HepG2 (cell line): ENCODE results near the gene DDAH2. TPM values are rescaled to one million over a fixed set of nuclear protein-coding genes. Genes with fewer than 3 reads are reported as not detected.

Experiments
- ATAC-seq: fragments of 200-7000 bp; cut with Tn5 transposase; 3 replicates; pipeline ENCODE4 v1.9.1; 2020; ENCODE audit warnings: mild to moderate bottlenecking, moderate library complexity
- BruUV-seq: library from RNA; stranded (reverse); fragments of 400-500 nt; replicated peaks from 2 replicates; lab custom pipeline; 2021; lab: Mats Ljungman, UMichigan
- CTCF ChIA-PET: fragments of 300-600 bp; formaldehyde crosslinking; extraction: SDS; loops from one replicate; lab custom pipeline; 2021; ENCODE audit warnings: low total read pairs, inconsistent platforms, low intra/inter-chr PET ratio; lab: Yijun Ruan, JAX
- POLR2A ChIA-PET: fragments of 350-600 bp; sonication (Branson Sonifier 250); formaldehyde crosslinking; loops from one replicate; lab custom pipeline; 2020; ENCODE audit warnings: antibody characterized with exemption, inconsistent platforms; lab: Yijun Ruan, JAX
- DNase-seq: peaks from one replicate; pipeline ENCODE4 v3.0.0-alpha.2; 2015; ENCODE audit warnings: low spot score
- FAIRE-seq: peaks from 3 replicates; lab custom pipeline; 2011; peaks lifted over from hg19 to GRCh38; lab: Jason Lieb, UNC
- H2AFZ ChIP-seq: one replicate; pipeline ENCODE4 v1.6.1; 2011; ENCODE audit warnings: low read length, inconsistent platforms
- H3K27ac ChIP-seq: fragments of 300-600 bp; 3 replicates; pipeline ENCODE4 v1.8.0; 2011; ENCODE audit warnings: mixed run types, mild to moderate bottlenecking, mixed read lengths, low read length, inconsistent platforms; ENCODE audit not compliant: insufficient read depth; ENCODE audit errors: extremely low read length
- H3K27me3 ChIP-seq, 2 experiments: fragments of 200-600 bp in 1 of 2; 2 replicates in 1 of 2; 3 replicates in 1 of 2; pipeline versions ENCODE4 v1.6.0 to v1.8.0; 2011; ENCODE audit warnings: low read length in 2 of 2, mild to moderate bottlenecking in 2 of 2, moderate library complexity in 2 of 2, inconsistent platforms in 1 of 2; ENCODE audit not compliant: insufficient read depth in 2 of 2, control insufficient read depth in 1 of 2
- H3K36me3 ChIP-seq, 2 experiments: fragments of 200-600 bp in 1 of 2; replicated peaks in 1 of 2; 2 replicates in 1 of 2; 3 replicates in 1 of 2; pipeline versions ENCODE4 v1.5.1 to v1.8.0; 2011; ENCODE audit warnings: low read length in 2 of 2, inconsistent platforms in 1 of 2; ENCODE audit not compliant: insufficient read depth in 2 of 2, control insufficient read depth in 1 of 2
- H3K4me1 ChIP-seq: 2 replicates; pipeline ENCODE4 v1.5.1; 2012; ENCODE audit warnings: low read length, inconsistent platforms; ENCODE audit not compliant: insufficient read depth
- H3K4me2 ChIP-seq: 2 replicates; pipeline ENCODE4 v1.6.0; 2011; ENCODE audit warnings: low read depth, low read length, inconsistent platforms
- H3K4me3 ChIP-seq, 3 experiments: fragments of 200-600 bp in 1 of 3; sonication (generic), shearing (Covaris generic) in 1 of 3; replicated peaks in 1 of 3; 2 replicates each; pipeline ENCODE4 v1.5.1; 2011 to 2016; ENCODE audit warnings: low read length in 3 of 3, inconsistent platforms in 2 of 3, low read depth in 2 of 3, mild to moderate bottlenecking in 2 of 3, control low read depth in 1 of 3, mixed read lengths in 1 of 3; ENCODE audit not compliant: insufficient read depth in 1 of 3
- H3K79me2 ChIP-seq: one replicate; pipeline ENCODE4 v1.6.1; 2011; ENCODE audit warnings: low read length, inconsistent platforms; ENCODE audit not compliant: insufficient read depth
- H3K9ac ChIP-seq: 2 replicates; pipeline ENCODE4 v1.6.0; 2011; ENCODE audit warnings: mild to moderate bottlenecking, low read depth, low read length, inconsistent platforms; ENCODE audit not compliant: insufficient read depth
- H3K9me3 ChIP-seq: 2 replicates; pipeline ENCODE4 v1.5.1; 2012; ENCODE audit warnings: mild to moderate bottlenecking, low read length
- H4K20me1 ChIP-seq: 2 replicates; pipeline ENCODE4 v1.6.0; 2011; ENCODE audit warnings: inconsistent platforms, mild to moderate bottlenecking, low read length, moderate library complexity; ENCODE audit not compliant: insufficient read depth
- ETV5 ChIP-seq: IDR thresholded peaks from 2 replicates; pipeline ENCODE4 v1.6.1; 2018; ENCODE audit warnings: missing biosample characterization, missing genetic modification reagents, inconsistent platforms, borderline replicate concordance
- KAT7 ChIP-seq: IDR thresholded peaks from 2 replicates; pipeline ENCODE4 v1.6.1; 2018; ENCODE audit warnings: borderline replicate concordance, missing compliant biosample characterization
- KLF12 ChIP-seq: sonication (generic); formaldehyde crosslinking; IDR thresholded peaks from 2 replicates; pipeline ENCODE4 v1.4.0; 2020; ENCODE audit warnings: missing genetic modification reagents, borderline replicate concordance
- NONO ChIP-seq, 2 experiments: fragments of 450-650 bp in 1 of 2; sonication (generic) in 1 of 2; formaldehyde crosslinking in 1 of 2; IDR thresholded peaks in 1 of 2; conservative IDR thresholded peaks in 1 of 2; 2 replicates each; pipeline versions ENCODE4 v1.6.1 to v1.8.0; 2017 to 2022; ENCODE audit warnings: mild to moderate bottlenecking in 1 of 2, missing genetic modification reagents in 1 of 2, moderate library complexity in 1 of 2
- ZFAT ChIP-seq: sonication (generic); formaldehyde crosslinking; conservative IDR thresholded peaks from 2 replicates; pipeline ENCODE4 v1.8.1; 2023; ENCODE audit warnings: missing genetic modification reagents, inconsistent platforms
- ZNF234 ChIP-seq: sonication (generic); formaldehyde crosslinking; conservative IDR thresholded peaks from 2 replicates; pipeline ENCODE4 v1.5.1; 2020; ENCODE audit warnings: mild to moderate bottlenecking, missing genetic modification reagents
- ZNF430 ChIP-seq: sonication (generic); formaldehyde crosslinking; IDR thresholded peaks from 2 replicates; pipeline ENCODE4 v1.9.0; 2021; ENCODE audit warnings: mild to moderate bottlenecking, missing genetic modification reagents
- WGBS: methylation state at CpG from one replicate; pipeline ENCODE4 v1.1.6; 2017; ENCODE audit warnings: low lambda C conversion rate; 5-methylcytosine and 5-hydroxymethylcytosine counted together
- in situ Hi-C: cut with HindIII; loops from 2 replicates; pipeline ENCODE4 v1.10.0; 2017; ENCODE audit warnings: low pct_unique_long_range_greater_than_20kb; ENCODE audit not compliant: extremely low pct_ligation_motif_present
- intact Hi-C: fragments of 100-400 bp; cut with micrococcal nuclease; formaldehyde crosslinking; loops from one replicate; pipeline ENCODE4 v1.10.0; 2022; ENCODE audit not compliant: unreplicated experiment
- polyA plus RNA-seq, 8 experiments: library from polyadenylated mRNA; depleted of rRNA in 3 of 8; stranded (reverse) in 7 of 8; unstranded in 1 of 8; fragments of >200 nt; fragmentation: Illumina TruSeq in 4 of 8; extraction: Trizol in 4 of 8; gene quantifications; 2 replicates each; pipeline versions ENCODE4 v1.2.1 to v1.2.3, GENCODE V29; 2011 to 2016; ENCODE audit warnings: low read depth in 4 of 8, missing spikeins in 1 of 8, mixed read lengths in 1 of 8; ENCODE audit not compliant: insufficient read depth in 1 of 8
- total RNA-seq, 5 experiments: library from RNA; depleted of rRNA; stranded (reverse); fragments of >200 nt; fragmentation: Illumina TruSeq; extraction: Trizol; gene quantifications; 2 replicates each; pipeline ENCODE4 v1.2.3, GENCODE V29; 2016; ENCODE audit warnings: low read depth in 1 of 5
- TF ChIP-seq, protein P1 (sequence below): IDR thresholded peaks from 2 replicates; pipeline ENCODE4 v1.6.1; 2016; ENCODE audit warnings: low read depth, missing genetic modification reagents, missing compliant biosample characterization
- TF ChIP-seq, protein P2 (sequence below): sonication (generic); formaldehyde crosslinking; IDR thresholded peaks from 2 replicates; pipeline ENCODE4 v1.4.0; 2020; ENCODE audit warnings: mild to moderate bottlenecking, missing genetic modification reagents
- TF ChIP-seq, protein P3 (sequence below): sonication (generic); formaldehyde crosslinking; IDR thresholded peaks from 2 replicates; pipeline ENCODE4 v1.4.0; 2020; ENCODE audit warnings: missing genetic modification reagents

DDAH2 gene
- total and polyA plus RNA-seq, 2 of the 13 experiments (the other 11 are each of a cell fraction or from before 2014, with no cell fraction given): 16.4 to 21.1 TPM

DNA sequence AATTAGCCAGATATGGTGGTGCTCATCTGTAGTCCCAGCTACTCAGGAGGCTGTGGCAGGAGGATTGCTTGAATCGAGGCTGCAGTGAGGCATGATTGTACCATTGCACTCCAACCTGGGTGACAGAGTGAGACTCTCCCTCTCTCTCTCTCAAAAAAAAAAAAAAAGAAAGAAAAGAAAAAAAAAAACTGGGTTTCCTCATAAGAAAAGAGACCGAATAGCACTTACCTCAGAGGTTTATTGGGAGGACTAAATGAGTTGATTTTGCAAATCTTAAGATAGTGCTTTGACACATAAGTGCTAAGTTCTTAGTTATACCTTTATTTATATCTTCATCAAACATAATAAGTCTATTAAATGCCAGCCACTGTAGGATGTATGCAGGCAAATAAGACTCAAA lies 41.8 kb upstream of the DDAH2 start:
- intact Hi-C loops (loop anchor here (10.0 kb wide), 1 partner anchor 154 kb away; the partner anchor contains the start of gene C2), in situ Hi-C loops (loop anchor here (5.0 kb wide), 1 partner anchor 61 kb away; no protein-coding TSS in a partner anchor)
- WGBS: 75% methylated on average over 2 of the region's 2 CpGs
- FAIRE-seq: no peak
- Histone ChIP-seq H3K4me1 (peaks cover 49% of the 10 kb centered on the region), H3K9ac (no peak overlapping the region), H3K79me2 (no peaks in the 10 kb centered on the region), H3K27ac (no peak overlapping the region), H4K20me1 (no peaks in the 10 kb centered on the region), H3K36me3 (no peaks in the 10 kb centered on the region), H2AFZ (no peak overlapping the region), H3K4me2 (no peak overlapping the region), H3K27me3 (no peaks in the 10 kb centered on the region), H3K4me3 (no peak overlapping the region), H3K9me3 (no peaks in the 10 kb centered on the region)
- CTCF ChIA-PET: interaction anchor here (1.4 to 3.8 kb wide), 3 partner anchors 37 to 89 kb away, joined by 3 to 74 read pairs (median 30); partner anchors contain the start of genes DDAH2 and LY6G5C
- BruUV-seq: no TSS peak
- ATAC-seq: no peak
- DNase-seq: no peak
- POLR2A ChIA-PET: interaction anchor here (0.9 to 9.0 kb wide), 7 partner anchors 8 to 68 kb away, joined by 3 to 279 read pairs (median 9); partner anchors contain the start of genes ABHD16A, CLIC1, DDAH2 and HSPA1B
- TF ChIP-seq, protein P1, sequence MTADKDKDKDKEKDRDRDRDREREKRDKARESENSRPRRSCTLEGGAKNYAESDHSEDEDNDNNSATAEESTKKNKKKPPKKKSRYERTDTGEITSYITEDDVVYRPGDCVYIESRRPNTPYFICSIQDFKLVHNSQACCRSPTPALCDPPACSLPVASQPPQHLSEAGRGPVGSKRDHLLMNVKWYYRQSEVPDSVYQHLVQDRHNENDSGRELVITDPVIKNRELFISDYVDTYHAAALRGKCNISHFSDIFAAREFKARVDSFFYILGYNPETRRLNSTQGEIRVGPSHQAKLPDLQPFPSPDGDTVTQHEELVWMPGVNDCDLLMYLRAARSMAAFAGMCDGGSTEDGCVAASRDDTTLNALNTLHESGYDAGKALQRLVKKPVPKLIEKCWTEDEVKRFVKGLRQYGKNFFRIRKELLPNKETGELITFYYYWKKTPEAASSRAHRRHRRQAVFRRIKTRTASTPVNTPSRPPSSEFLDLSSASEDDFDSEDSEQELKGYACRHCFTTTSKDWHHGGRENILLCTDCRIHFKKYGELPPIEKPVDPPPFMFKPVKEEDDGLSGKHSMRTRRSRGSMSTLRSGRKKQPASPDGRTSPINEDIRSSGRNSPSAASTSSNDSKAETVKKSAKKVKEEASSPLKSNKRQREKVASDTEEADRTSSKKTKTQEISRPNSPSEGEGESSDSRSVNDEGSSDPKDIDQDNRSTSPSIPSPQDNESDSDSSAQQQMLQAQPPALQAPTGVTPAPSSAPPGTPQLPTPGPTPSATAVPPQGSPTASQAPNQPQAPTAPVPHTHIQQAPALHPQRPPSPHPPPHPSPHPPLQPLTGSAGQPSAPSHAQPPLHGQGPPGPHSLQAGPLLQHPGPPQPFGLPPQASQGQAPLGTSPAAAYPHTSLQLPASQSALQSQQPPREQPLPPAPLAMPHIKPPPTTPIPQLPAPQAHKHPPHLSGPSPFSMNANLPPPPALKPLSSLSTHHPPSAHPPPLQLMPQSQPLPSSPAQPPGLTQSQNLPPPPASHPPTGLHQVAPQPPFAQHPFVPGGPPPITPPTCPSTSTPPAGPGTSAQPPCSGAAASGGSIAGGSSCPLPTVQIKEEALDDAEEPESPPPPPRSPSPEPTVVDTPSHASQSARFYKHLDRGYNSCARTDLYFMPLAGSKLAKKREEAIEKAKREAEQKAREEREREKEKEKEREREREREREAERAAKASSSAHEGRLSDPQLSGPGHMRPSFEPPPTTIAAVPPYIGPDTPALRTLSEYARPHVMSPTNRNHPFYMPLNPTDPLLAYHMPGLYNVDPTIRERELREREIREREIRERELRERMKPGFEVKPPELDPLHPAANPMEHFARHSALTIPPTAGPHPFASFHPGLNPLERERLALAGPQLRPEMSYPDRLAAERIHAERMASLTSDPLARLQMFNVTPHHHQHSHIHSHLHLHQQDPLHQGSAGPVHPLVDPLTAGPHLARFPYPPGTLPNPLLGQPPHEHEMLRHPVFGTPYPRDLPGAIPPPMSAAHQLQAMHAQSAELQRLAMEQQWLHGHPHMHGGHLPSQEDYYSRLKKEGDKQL: no peak
- TF ChIP-seq KLF12 (CRISPR knock-in tag) (no peak), KAT7 (no peak), ZFAT (CRISPR knock-in tag) (no peak), ZNF234 (no peak), NONO (IDR thresholded peaks at IDR 0.05) (no peak), NONO (CRISPR knock-in tag; conservative IDR thresholded peaks at IDR 0.05) (no peak), ETV5 (CRISPR knock-in tag) (no peak), ZNF430 (no peak)
- TF ChIP-seq, protein P2, sequence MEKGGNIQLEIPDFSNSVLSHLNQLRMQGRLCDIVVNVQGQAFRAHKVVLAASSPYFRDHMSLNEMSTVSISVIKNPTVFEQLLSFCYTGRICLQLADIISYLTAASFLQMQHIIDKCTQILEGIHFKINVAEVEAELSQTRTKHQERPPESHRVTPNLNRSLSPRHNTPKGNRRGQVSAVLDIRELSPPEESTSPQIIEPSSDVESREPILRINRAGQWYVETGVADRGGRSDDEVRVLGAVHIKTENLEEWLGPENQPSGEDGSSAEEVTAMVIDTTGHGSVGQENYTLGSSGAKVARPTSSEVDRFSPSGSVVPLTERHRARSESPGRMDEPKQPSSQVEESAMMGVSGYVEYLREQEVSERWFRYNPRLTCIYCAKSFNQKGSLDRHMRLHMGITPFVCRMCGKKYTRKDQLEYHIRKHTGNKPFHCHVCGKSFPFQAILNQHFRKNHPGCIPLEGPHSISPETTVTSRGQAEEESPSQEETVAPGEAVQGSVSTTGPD (CRISPR knock-in tag): no peak
- TF ChIP-seq, protein P3, sequence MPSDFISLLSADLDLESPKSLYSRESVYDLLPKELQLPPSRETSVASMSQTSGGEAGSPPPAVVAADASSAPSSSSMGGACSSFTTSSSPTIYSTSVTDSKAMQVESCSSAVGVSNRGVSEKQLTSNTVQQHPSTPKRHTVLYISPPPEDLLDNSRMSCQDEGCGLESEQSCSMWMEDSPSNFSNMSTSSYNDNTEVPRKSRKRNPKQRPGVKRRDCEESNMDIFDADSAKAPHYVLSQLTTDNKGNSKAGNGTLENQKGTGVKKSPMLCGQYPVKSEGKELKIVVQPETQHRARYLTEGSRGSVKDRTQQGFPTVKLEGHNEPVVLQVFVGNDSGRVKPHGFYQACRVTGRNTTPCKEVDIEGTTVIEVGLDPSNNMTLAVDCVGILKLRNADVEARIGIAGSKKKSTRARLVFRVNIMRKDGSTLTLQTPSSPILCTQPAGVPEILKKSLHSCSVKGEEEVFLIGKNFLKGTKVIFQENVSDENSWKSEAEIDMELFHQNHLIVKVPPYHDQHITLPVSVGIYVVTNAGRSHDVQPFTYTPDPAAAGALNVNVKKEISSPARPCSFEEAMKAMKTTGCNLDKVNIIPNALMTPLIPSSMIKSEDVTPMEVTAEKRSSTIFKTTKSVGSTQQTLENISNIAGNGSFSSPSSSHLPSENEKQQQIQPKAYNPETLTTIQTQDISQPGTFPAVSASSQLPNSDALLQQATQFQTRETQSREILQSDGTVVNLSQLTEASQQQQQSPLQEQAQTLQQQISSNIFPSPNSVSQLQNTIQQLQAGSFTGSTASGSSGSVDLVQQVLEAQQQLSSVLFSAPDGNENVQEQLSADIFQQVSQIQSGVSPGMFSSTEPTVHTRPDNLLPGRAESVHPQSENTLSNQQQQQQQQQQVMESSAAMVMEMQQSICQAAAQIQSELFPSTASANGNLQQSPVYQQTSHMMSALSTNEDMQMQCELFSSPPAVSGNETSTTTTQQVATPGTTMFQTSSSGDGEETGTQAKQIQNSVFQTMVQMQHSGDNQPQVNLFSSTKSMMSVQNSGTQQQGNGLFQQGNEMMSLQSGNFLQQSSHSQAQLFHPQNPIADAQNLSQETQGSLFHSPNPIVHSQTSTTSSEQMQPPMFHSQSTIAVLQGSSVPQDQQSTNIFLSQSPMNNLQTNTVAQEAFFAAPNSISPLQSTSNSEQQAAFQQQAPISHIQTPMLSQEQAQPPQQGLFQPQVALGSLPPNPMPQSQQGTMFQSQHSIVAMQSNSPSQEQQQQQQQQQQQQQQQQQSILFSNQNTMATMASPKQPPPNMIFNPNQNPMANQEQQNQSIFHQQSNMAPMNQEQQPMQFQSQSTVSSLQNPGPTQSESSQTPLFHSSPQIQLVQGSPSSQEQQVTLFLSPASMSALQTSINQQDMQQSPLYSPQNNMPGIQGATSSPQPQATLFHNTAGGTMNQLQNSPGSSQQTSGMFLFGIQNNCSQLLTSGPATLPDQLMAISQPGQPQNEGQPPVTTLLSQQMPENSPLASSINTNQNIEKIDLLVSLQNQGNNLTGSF (CRISPR knock-in tag): no peak
